ENCODE results near the gene MEGF11.
"Not testable (repeated sequence)": the region's sequence is repeated elsewhere in the genome, so short reads cannot be mapped to it uniquely, and the experiment has no call there.

MEGF11 gene

GRCh38 chr15:65901836-65902235 lies 351.7 kb downstream of the MEGF11 start:
- H3K4me3 ChIP-seq, result no peak overlapping the region
- peak overlapping the region in 14 of 21 experiments; percentile 4 to 68 (median 38) for H3K27ac ChIP-seq

GRCh38 chr15:65901336-65901735 lies 352.2 kb downstream of the MEGF11 start:
- no peak overlapping the region for H3K4me3 ChIP-seq
- peak overlapping the region in 9 of 21 experiments; percentile 4 to 68 (median 51) for H3K27ac ChIP-seq

- peak overlapping the region in 2 of 21 experiments; percentile 1 to 51 for H3K27ac ChIP-seq
- H3K4me3 ChIP-seq, result no peak overlapping the region
Observed at GRCh38 chr15:65900488-65900887, 353.1 kb downstream of the MEGF11 start.

GRCh38 chr15:65896236-65896635 lies 357.3 kb downstream of the MEGF11 start:
- no peak overlapping the region for H3K27ac ChIP-seq
- no peak overlapping the region for H3K4me3 ChIP-seq

- Histone ChIP-seq H3K4me3 (no peak overlapping the region), H3K27ac (no peak overlapping the region)
Observed at GRCh38 chr15:65893060-65893459, 360.5 kb downstream of the MEGF11 start.

- H3K4me3 ChIP-seq, result no peak overlapping the region
- H3K27ac ChIP-seq, result peak overlapping the region in 1 of 21 experiments; percentile 33
Observed at GRCh38 chr15:65888981-65889380, 364.6 kb downstream of the MEGF11 start.

- no peak overlapping the region for H3K4me3 ChIP-seq
Observed at GRCh38 chr15:65887565-65887964, 366.0 kb downstream of the MEGF11 start.

GRCh38 chr15:65885668-65886218 lies 367.8 kb downstream of the MEGF11 start:
- H3K4me3 ChIP-seq, result no peak overlapping the region
- no peak overlapping the region for H3K27ac ChIP-seq

More at GRCh38 chr15:65887565-65887964, 366.0 kb downstream of the MEGF11 start:
- peak overlapping the region in 2 of 21 experiments; percentile 13 to 16 for H3K27ac ChIP-seq

- H3K4me3 ChIP-seq, result no peak overlapping the region
- peak overlapping the region in 1 of 21 experiments; percentile 1 for H3K27ac ChIP-seq
Observed at GRCh38 chr15:65884511-65884910, 369.0 kb downstream of the MEGF11 start.

GRCh38 chr15:65883571-65883970 lies 370.0 kb downstream of the MEGF11 start:
- no peak overlapping the region for H3K27ac ChIP-seq
- H3K4me3 ChIP-seq, result no peak overlapping the region

- Histone ChIP-seq H3K27ac (no peak overlapping the region), H3K4me3 (no peak overlapping the region)
Observed at GRCh38 chr15:65881766-65882434, 371.6 kb downstream of the MEGF11 start.

- Histone ChIP-seq H3K27ac (no peak overlapping the region), H3K4me3 (no peak overlapping the region)
Observed at GRCh38 chr15:65877749-65878148, 375.8 kb downstream of the MEGF11 start.

GRCh38 chr15:65875458-65875857 lies 378.1 kb downstream of the MEGF11 start:
- Histone ChIP-seq H3K27ac (no peak overlapping the region), H3K4me3 (no peak overlapping the region)

GRCh38 chr15:65873256-65873655 lies 380.3 kb downstream of the MEGF11 start:
- no peak overlapping the region for H3K4me3 ChIP-seq
- peak overlapping the region in 7 of 21 experiments; percentile 1 to 98 (median 20) for H3K27ac ChIP-seq

GRCh38 chr15:65872596-65872995 lies 381.0 kb downstream of the MEGF11 start:
- H3K27ac ChIP-seq, result peak overlapping the region in 13 of 21 experiments; percentile 1 to 99 (median 30)
- not testable (repeated sequence) for H3K4me3 ChIP-seq

GRCh38 chr15:65871886-65872285 lies 381.7 kb downstream of the MEGF11 start:
- Histone ChIP-seq H3K27ac (peak overlapping the region in 13 of 21 experiments; percentile 29 to 99 (median 95)), H3K4me3 (peak overlapping the region in 2 of 7 experiments; percentile 4 to 72)

GRCh38 chr15:65870889-65871533 lies 382.5 kb downstream of the MEGF11 start:
- peak overlapping the region in 20 of 21 experiments; percentile 82 to 99 (median 96) for H3K27ac ChIP-seq
- H3K4me3 ChIP-seq, result peak overlapping the region; percentile 72 to 94 (median 88)

- Histone ChIP-seq H3K27ac (peak overlapping the region; percentile 82 to 99 (median 96)), H3K4me3 (peak overlapping the region; percentile 72 to 94 (median 88))
Observed at GRCh38 chr15:65869954-65870871, 383.3 kb downstream of the MEGF11 start.

- Histone ChIP-seq H3K27ac (peak within 1 kb of the TSS; percentile 82 to 99 (median 96)), H3K4me3 (peak within 1 kb of the TSS; percentile 72 to 94 (median 88))
Observed at GRCh38 chr15:65869126-65869953, 384.2 kb downstream of the MEGF11 start, which contains the start of gene RAB11A. Gene RAB11A (plus strand): TSS chr15:65869491. CDS start chr15:65869586, 95 bp downstream.
